BE2C (cell line): ENCODE measurements around the gene HSD17B2.
"Not testable (repeated sequence)": the region's sequence is repeated elsewhere in the genome, so short reads cannot be mapped to it uniquely, and the experiment has no call there.

Source experiments
- DNase-seq: peaks from one replicate; pipeline ENCODE4 v3.0.0-alpha.2; 2020
- H3K27me3 ChIP-seq: fragments of 250-450 bp; sonication (Bioruptor Pico); 2 replicates; pipeline ENCODE4 v1.5.1; 2020; ENCODE audit warnings: mild to moderate bottlenecking
- H3K36me3 ChIP-seq: fragments of 250-450 bp; sonication (Bioruptor Pico); 2 replicates; pipeline ENCODE4 v1.5.1; 2020; ENCODE audit warnings: mild to moderate bottlenecking
- H3K4me1 ChIP-seq: fragments of 250-450 bp; sonication (Bioruptor Pico); 2 replicates; pipeline ENCODE4 v1.5.1; 2020
- H3K4me3 ChIP-seq: 2 replicates; pipeline ENCODE4 v1.5.1; 2011; ENCODE audit warnings: low read depth, low read length
- H3K9me3 ChIP-seq: fragments of 250-450 bp; sonication (Bioruptor Pico); 2 replicates; pipeline ENCODE4 v1.5.1; 2020
- TF ChIP-seq, protein P1 (sequence below): IDR thresholded peaks from 2 replicates; pipeline ENCODE4 v1.5.1; 2012; ENCODE audit warnings: mild to moderate bottlenecking, low read depth, low read length

Gene HSD17B2

DNA sequence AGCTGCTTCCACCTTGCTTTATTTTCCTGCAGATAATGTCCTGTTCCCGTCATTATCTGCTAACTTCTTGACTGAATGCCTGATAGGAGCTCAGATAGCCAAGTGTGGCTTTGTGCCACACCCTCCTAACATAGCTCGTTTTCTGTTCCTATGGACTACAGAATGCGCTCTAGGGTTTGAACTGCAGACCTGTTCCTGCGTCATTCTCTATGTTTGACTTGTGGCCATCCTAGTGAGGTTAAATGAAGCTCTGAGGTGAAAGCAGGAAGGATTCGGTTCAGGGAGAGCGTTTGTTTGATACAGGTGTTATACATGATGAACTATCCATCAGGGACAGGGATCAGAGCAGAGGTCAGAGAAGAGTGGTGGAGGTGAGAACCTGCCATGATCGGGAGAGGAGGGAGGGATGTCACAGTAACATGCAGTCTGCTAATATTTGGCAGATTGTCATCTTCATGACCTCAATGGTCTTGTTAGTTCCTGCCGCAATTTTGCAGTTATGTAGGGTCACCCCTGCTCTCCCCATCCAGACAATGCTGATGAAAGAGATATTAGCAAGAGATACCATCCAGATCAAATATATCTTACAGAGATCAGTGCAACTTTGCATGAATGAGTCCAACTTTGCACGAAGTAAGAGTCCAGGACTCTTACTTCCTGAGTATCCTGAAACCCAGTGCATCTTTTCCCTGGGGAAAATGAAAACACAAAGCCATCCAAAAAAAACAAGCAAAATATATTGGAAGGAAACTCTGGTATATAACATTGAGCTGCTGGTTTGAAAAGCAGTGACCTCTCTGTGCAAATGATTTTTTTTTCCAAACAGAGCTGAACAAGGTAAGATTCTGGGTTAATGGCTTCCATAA is 102.1 kb downstream of the HSD17B2 start:
- Histone ChIP-seq H3K4me3 (no peak overlapping the region), H3K9me3 (no peaks in the 10 kb centered on the region), H3K36me3 (no peaks in the 10 kb centered on the region; the same call in 1 of the 2 replicates), H3K4me1 (no peaks in the 10 kb centered on the region), H3K27me3 (no peaks in the 10 kb centered on the region)
- DNase-seq, result no peak
- TF ChIP-seq, protein P1, sequence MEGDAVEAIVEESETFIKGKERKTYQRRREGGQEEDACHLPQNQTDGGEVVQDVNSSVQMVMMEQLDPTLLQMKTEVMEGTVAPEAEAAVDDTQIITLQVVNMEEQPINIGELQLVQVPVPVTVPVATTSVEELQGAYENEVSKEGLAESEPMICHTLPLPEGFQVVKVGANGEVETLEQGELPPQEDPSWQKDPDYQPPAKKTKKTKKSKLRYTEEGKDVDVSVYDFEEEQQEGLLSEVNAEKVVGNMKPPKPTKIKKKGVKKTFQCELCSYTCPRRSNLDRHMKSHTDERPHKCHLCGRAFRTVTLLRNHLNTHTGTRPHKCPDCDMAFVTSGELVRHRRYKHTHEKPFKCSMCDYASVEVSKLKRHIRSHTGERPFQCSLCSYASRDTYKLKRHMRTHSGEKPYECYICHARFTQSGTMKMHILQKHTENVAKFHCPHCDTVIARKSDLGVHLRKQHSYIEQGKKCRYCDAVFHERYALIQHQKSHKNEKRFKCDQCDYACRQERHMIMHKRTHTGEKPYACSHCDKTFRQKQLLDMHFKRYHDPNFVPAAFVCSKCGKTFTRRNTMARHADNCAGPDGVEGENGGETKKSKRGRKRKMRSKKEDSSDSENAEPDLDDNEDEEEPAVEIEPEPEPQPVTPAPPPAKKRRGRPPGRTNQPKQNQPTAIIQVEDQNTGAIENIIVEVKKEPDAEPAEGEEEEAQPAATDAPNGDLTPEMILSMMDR, result no peak

DNA sequence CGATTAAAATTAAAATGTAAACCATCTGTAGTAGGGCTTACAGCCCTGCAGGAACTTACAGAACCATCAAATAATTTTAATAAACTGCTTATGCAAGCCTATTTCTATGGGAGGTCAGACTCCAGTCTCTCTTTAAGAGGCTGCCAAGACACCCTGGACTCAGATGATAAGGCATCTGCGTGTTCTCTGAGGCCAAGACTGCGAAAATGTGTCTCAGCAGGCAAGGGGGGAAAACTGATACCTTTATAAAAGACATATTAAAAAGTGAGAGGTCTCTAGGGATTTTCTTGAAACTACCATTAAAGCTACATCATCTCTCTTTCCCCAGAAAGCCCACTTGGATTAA is 102.7 kb downstream of the HSD17B2 start:
- Histone ChIP-seq H3K4me1 (no peaks in the 10 kb centered on the region), H3K9me3 (no peaks in the 10 kb centered on the region), H3K4me3 (no peak overlapping the region), H3K36me3 (no peaks in the 10 kb centered on the region; the same call in 1 of the 2 replicates), H3K27me3 (no peaks in the 10 kb centered on the region)
- TF ChIP-seq, protein P1, result no peak
- no peak for DNase-seq

DNA sequence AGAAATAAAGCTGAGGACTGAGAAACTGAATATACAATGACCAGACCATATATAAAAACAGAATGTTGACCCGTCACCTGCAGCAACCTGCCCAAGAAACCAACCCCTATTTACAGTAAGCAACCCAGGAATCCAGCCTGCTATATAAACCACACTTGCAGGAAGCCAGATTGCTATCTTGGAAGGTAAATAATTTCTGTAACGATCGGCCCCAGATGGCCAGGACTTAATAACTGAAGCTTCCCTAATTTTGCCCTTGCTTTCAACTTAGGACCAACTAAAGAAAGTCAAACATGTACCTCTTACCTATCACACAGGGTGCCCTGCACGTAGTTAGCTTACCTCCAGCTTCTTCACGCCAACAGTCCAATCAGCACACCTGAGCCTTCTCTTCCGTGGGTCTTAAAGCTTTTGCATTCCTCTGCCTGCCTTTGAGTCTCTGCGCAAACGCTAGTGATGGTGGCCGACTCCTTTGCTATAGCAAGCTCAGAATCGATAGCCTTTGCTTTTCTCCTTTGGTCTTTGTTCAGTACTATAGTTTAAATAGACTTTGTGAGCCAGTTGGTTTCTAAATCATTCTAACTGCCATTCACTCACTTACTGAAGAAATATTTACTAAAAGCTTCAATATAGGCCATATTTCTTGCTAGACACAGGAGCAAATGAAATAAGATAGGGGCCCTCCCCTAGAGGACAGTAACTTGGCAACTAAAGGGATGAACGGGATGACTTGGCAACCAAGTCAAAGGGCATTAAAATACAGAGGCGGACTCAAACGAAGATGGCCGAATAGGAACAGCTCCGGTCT is 103.6 kb downstream of the HSD17B2 start:
- no peaks in the 10 kb centered on the region for H3K27me3 ChIP-seq
- DNase-seq, result no peak
- TF ChIP-seq, protein P1, result no peak
- H3K36me3 ChIP-seq, result no peaks in the 10 kb centered on the region; the same call in 1 of the 2 replicates
- H3K4me1 ChIP-seq, result no peaks in the 10 kb centered on the region
- no peaks in the 10 kb centered on the region for H3K9me3 ChIP-seq
- H3K4me3 ChIP-seq, result no peak overlapping the region

DNA sequence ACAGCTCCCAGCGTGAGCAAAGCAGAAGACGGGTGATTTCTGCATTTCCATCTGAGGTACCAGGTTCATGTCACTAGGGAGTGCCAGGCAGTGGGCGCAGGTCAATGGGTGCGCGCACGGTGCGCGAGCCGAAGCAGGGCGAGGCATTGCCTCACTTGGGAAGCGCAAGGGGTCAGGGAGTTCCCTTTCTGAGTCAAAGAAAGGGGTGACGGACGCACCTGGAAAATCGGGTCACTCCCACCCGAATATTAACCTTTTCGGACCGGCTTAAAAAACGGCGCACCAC is 104.2 kb downstream of the HSD17B2 start:
- not testable (repeated sequence) for H3K27me3 ChIP-seq, H3K4me1 ChIP-seq, H3K9me3 ChIP-seq, DNase-seq, H3K4me3 ChIP-seq, H3K36me3 ChIP-seq

DNA sequence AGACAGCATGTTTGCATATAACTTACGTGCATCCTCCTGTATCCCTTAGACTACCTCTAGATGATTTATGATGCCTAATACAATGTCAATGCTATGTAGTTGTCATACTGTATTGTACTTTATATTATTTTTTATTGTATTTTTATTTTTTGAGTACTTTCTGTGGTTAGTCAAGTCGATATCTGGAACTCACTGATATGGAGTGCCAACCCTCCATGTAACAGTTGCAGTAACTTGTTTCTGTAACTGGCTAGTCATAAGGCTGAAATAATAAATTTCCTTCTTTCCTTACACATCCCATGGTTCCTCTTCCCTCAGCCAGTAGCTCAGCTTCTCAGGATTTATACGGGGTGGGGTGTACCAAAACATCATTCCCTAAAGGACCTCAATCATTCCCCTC is 111.5 kb downstream of the HSD17B2 start:
- H3K4me1 ChIP-seq, result no peaks in the 10 kb centered on the region
- no peak for DNase-seq
- peaks cover 8% of the 10 kb centered on the region for H3K36me3 ChIP-seq

DNA sequence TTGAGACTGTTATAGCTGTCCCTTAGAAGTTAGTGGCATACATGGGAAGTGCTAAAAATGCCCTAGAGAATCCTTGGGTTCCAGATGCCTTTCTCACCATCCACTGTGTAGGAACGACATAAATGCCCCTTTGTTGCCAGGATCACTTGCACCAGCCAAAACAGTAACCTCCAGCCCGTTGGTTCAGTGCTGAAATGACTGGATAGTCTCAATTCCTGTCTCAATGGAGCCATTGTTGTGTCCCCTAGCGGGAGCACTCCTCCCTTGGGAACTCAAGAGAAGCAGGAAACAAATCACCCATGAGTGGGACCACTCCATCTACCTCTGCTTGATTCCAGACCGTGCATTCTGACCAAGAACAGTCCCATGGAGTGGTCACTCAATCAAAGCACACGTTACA is 111.9 kb downstream of the HSD17B2 start:
- DNase-seq, result no peak
- H3K36me3 ChIP-seq, result peaks cover 8% of the 10 kb centered on the region
- no peaks in the 10 kb centered on the region for H3K27me3 ChIP-seq
- H3K4me3 ChIP-seq, result no peak overlapping the region
- H3K9me3 ChIP-seq, result no peaks in the 10 kb centered on the region
- H3K4me1 ChIP-seq, result no peaks in the 10 kb centered on the region
- TF ChIP-seq, protein P1, result no peak

More for the DNA sequence above, 111.5 kb downstream of the HSD17B2 start:
- no peaks in the 10 kb centered on the region for H3K9me3 ChIP-seq
- no peak overlapping the region for H3K4me3 ChIP-seq
- H3K27me3 ChIP-seq, result no peaks in the 10 kb centered on the region
- TF ChIP-seq, protein P1, result no peak
